IPS-11a (cell line): ENCODE measurements around the gene SLC26A5.
A peak's percentile ranks its signal among the peaks of the same experiment; 100 is the strongest.
"Not testable (repeated sequence)": the region's sequence is repeated elsewhere in the genome, so short reads cannot be mapped to it uniquely, and the experiment has no call there.

Source experiments
- H3K4me3 ChIP-seq: one replicate; pipeline ENCODE4 v1.5.1; 2013; ENCODE audit warnings: low read depth, low read length, control low read depth

The SLC26A5 gene

GRCh38 chr7:103405789-103406613 lies 40.0 kb downstream of the SLC26A5 start:
- H3K4me3 ChIP-seq = not testable (repeated sequence)

- H3K4me3 ChIP-seq = not testable (repeated sequence)
Measured at GRCh38 chr7:103399687-103400086, 46.3 kb downstream of the SLC26A5 start.

- no peak overlapping the region for H3K4me3 ChIP-seq
Measured at GRCh38 chr7:103398483-103399127, 47.4 kb downstream of the SLC26A5 start.

- H3K4me3 ChIP-seq = no peak overlapping the region
Measured at GRCh38 chr7:103396471-103396870, 49.5 kb downstream of the SLC26A5 start.

- no peak overlapping the region for H3K4me3 ChIP-seq
Measured at GRCh38 chr7:103395071-103395470, 50.9 kb downstream of the SLC26A5 start.

GRCh38 chr7:103394566-103394965 lies 51.4 kb downstream of the SLC26A5 start:
- no peak overlapping the region for H3K4me3 ChIP-seq

- H3K4me3 ChIP-seq = no peak overlapping the region
Measured at GRCh38 chr7:103391976-103392375, 54.0 kb downstream of the SLC26A5 start.

- H3K4me3 ChIP-seq = no peak overlapping the region
Measured at GRCh38 chr7:103391150-103391549, 54.9 kb downstream of the SLC26A5 start.

GRCh38 chr7:103389263-103389662 lies 56.7 kb downstream of the SLC26A5 start:
- no peak overlapping the region for H3K4me3 ChIP-seq

GRCh38 chr7:103388469-103389140 lies 57.4 kb downstream of the SLC26A5 start:
- H3K4me3 ChIP-seq = no peak overlapping the region

GRCh38 chr7:103387242-103387641 lies 58.8 kb downstream of the SLC26A5 start:
- no peak overlapping the region for H3K4me3 ChIP-seq

GRCh38 chr7:103382032-103382402 lies 64.0 kb downstream of the SLC26A5 start:
- no peak overlapping the region for H3K4me3 ChIP-seq

GRCh38 chr7:103381280-103382031 lies 64.6 kb downstream of the SLC26A5 start:
- H3K4me3 ChIP-seq = no peak overlapping the region

GRCh38 chr7:103380395-103381191 lies 65.4 kb downstream of the SLC26A5 start:
- no peak overlapping the region for H3K4me3 ChIP-seq

GRCh38 chr7:103379270-103379975 lies 66.6 kb downstream of the SLC26A5 start:
- H3K4me3 ChIP-seq = no peak overlapping the region

GRCh38 chr7:103373866-103374643 lies 72.0 kb downstream of the SLC26A5 start:
- no peak overlapping the region for H3K4me3 ChIP-seq

GRCh38 chr7:103369432-103369831 lies 76.6 kb downstream of the SLC26A5 start:
- no peak overlapping the region for H3K4me3 ChIP-seq

GRCh38 chr7:103349805-103350204 lies 96.2 kb downstream of the SLC26A5 start:
- H3K4me3 ChIP-seq = no peak overlapping the region

- H3K4me3 ChIP-seq = peak overlapping the region; percentile 8
Measured at GRCh38 chr7:103348959-103349358, 97.0 kb downstream of the SLC26A5 start.
